Suprapubic skin (tissue), 4 donors: Measurements from ENCODE around the gene CDH11.

Source experiments
- EP300 ChIP-seq: sonication (generic); formaldehyde crosslinking; IDR thresholded peaks from one replicate; pipeline ENCODE4 v1.6.1; 2017; ENCODE audit warnings: antibody characterized with exemption
- POLR2A ChIP-seq, 2 donors: fragments of 450-650 bp; IDR thresholded peaks; one replicate each; pipeline ENCODE4 v1.6.1; 2017; ENCODE audit warnings: antibody characterized with exemption in 2 of 2, mild to moderate bottlenecking in 2 of 2, moderate library complexity in 2 of 2
- POLR2AphosphoS5 ChIP-seq, 3 donors: sonication (generic); formaldehyde crosslinking; IDR thresholded peaks; one replicate each; pipeline ENCODE4 v1.6.1; 2017; ENCODE audit warnings: antibody characterized with exemption in 3 of 3
- TF ChIP-seq, protein P1 (sequence below), 2 donors: fragments of 200-600 bp in 1 of 2; fragments of 450-650 bp in 1 of 2; sonication (generic) in 1 of 2; IDR thresholded peaks; one replicate each; pipeline ENCODE4 v1.5.1; 2016 to 2019; ENCODE audit warnings: antibody characterized with exemption in 2 of 2, mild to moderate bottlenecking in 1 of 2, moderate library complexity in 1 of 2

DNA sequence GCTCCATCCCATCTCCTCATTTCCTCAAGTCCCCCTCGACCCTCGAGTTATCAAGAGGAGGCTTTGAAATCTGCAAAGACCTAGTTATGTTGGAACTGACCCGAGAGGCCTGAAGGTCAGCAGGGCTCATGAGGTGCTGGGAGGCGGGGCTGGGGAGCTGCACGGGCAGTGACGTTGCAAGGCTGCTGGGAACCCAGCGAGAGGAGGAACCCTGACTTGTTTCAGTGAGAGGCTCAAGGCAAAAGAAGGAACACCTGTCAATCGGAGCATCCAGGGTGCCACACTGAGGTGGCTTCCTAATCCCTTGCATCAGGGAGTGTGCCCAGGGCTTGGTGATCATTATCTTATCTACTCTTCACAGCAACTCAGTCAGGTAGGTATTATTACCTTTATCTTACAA is 86.9 kb downstream of the CDH11 start:
- TF ChIP-seq, protein P1, sequence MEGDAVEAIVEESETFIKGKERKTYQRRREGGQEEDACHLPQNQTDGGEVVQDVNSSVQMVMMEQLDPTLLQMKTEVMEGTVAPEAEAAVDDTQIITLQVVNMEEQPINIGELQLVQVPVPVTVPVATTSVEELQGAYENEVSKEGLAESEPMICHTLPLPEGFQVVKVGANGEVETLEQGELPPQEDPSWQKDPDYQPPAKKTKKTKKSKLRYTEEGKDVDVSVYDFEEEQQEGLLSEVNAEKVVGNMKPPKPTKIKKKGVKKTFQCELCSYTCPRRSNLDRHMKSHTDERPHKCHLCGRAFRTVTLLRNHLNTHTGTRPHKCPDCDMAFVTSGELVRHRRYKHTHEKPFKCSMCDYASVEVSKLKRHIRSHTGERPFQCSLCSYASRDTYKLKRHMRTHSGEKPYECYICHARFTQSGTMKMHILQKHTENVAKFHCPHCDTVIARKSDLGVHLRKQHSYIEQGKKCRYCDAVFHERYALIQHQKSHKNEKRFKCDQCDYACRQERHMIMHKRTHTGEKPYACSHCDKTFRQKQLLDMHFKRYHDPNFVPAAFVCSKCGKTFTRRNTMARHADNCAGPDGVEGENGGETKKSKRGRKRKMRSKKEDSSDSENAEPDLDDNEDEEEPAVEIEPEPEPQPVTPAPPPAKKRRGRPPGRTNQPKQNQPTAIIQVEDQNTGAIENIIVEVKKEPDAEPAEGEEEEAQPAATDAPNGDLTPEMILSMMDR (IDR thresholded peaks at IDR 0.05), result no peak
- TF ChIP-seq POLR2A (IDR thresholded peaks at IDR 0.05) (no peak), POLR2AphosphoS5 (IDR thresholded peaks at IDR 0.05) (no peak), EP300 (no peak)
